ENCODE results near the gene TACR2. TPM values are rescaled to one million over a fixed set of nuclear protein-coding genes. Genes with fewer than 3 reads are reported as not detected.

The TACR2 gene
- total and polyA plus RNA-seq, 2 experiments from 2014 or later, result not detected

DNA sequence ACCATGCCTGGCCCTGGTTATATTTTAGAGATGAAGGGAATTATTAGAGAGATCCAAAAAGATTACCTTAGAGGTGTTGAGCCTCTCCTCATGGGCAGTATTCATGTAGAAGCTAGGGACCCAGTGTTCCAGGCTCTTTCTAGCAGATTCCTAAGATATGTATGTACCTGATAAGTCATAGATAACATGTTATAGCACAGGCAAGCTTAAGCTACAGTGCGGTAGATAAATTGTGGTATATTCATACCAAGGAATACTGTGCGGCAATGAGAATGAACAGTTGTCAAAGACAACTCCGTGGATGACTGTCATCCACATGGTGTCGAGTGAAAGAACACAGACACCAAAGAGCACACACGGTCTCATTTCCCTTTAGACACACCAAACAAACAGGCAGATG lies 53.1 kb downstream of the TACR2 start (continued):
- TF ChIP-seq JUNB (IDR thresholded peaks at IDR 0.05; ENCODE audit: unreplicated experiment) (no peak), POLR2AphosphoS5 (IDR thresholded peaks at IDR 0.05; ENCODE audit: low read depth) (no peak), STAT1 (IDR thresholded peaks at IDR 0.05; ENCODE audit: unreplicated experiment) (no peak), ZNF114 (CRISPR knock-in tag; IDR thresholded peaks at IDR 0.05) (no peak), EZH2 (IDR thresholded peaks at IDR 0.05; ENCODE audit: low read depth, unreplicated experiment) (no peak)
- TF ChIP-seq, protein P1, sequence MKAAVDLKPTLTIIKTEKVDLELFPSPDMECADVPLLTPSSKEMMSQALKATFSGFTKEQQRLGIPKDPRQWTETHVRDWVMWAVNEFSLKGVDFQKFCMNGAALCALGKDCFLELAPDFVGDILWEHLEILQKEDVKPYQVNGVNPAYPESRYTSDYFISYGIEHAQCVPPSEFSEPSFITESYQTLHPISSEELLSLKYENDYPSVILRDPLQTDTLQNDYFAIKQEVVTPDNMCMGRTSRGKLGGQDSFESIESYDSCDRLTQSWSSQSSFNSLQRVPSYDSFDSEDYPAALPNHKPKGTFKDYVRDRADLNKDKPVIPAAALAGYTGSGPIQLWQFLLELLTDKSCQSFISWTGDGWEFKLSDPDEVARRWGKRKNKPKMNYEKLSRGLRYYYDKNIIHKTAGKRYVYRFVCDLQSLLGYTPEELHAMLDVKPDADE (IDR thresholded peaks at IDR 0.05), result no peak
- TF ChIP-seq, protein P2, sequence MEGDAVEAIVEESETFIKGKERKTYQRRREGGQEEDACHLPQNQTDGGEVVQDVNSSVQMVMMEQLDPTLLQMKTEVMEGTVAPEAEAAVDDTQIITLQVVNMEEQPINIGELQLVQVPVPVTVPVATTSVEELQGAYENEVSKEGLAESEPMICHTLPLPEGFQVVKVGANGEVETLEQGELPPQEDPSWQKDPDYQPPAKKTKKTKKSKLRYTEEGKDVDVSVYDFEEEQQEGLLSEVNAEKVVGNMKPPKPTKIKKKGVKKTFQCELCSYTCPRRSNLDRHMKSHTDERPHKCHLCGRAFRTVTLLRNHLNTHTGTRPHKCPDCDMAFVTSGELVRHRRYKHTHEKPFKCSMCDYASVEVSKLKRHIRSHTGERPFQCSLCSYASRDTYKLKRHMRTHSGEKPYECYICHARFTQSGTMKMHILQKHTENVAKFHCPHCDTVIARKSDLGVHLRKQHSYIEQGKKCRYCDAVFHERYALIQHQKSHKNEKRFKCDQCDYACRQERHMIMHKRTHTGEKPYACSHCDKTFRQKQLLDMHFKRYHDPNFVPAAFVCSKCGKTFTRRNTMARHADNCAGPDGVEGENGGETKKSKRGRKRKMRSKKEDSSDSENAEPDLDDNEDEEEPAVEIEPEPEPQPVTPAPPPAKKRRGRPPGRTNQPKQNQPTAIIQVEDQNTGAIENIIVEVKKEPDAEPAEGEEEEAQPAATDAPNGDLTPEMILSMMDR (conservative IDR thresholded peaks at IDR 0.05; ENCODE audit: low read depth in 2 of 2), result no peak

DNA sequence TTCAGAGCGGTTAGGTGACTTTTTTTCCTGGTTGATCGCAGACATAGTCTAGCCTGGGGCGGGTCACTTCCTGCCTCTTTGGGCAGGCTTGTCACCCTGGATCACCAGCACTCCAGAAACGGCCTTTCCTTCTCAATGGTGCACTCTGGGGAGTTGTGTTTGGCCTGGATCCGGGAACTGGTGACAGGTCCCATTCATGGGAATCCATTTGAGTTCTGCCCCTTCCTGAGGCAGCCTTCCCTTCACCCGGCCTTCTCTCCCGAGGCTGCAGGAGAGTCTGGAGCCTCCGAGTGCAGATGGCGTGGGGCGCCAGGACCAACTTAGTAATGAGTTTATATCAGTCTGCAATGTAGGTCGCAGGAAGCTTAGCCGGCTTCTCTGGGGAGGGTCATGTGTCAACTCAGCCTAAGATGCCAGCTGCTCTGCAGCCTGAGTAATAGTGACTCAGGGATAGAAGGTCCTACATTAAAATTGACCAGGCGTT lies 54.2 kb downstream of the TACR2 start:
- Histone ChIP-seq H3K27me3 (ENCODE audit: insufficient read depth) (no peaks in the 10 kb centered on the region), H3K4me2 (no peak overlapping the region), H3K4me1 (ENCODE audit: insufficient read depth) (peaks cover 25% of the 10 kb centered on the region), H3K79me2 (replicated peaks; ENCODE audit: insufficient read depth) (peaks cover 82% of the 10 kb centered on the region), H3K4me3 (no peak overlapping the region), H2AFZ (no peak overlapping the region), H3F3A (replicated peaks; ENCODE audit: low read depth) (peaks cover 4% of the 10 kb centered on the region; the same call in 1 of the 2 replicates), H3K27ac (ENCODE audit: low read depth) (peak overlapping the region; percentile 69; the same call in 1 of the 2 replicates), H4K20me1 (replicated peaks; ENCODE audit: insufficient read depth) (peaks cover 15% of the 10 kb centered on the region), H3K36me3 (ENCODE audit: insufficient read depth) (peaks cover 13% of the 10 kb centered on the region), H3K9me2 (ENCODE audit: insufficient read depth) (no peaks in the 10 kb centered on the region)
- H3K27me3 Mint-ChIP-seq (ENCODE audit: insufficient read depth, low read depth, poor library complexity), result peaks cover 9% of the 10 kb centered on the region
- no peak overlapping the region for H3K4me3 Mint-ChIP-seq
- H3K9me3 Mint-ChIP-seq, result no peaks in the 10 kb centered on the region
- H3K4me1 Mint-ChIP-seq, result peaks cover 37% of the 10 kb centered on the region
- DNase-seq (ENCODE audit: low spot score) (no peak), ATAC-seq (no peak)
- peaks cover 41% of the 10 kb centered on the region for H3K36me3 Mint-ChIP-seq (ENCODE audit: low read depth)
- H3K27ac Mint-ChIP-seq, result peak overlapping the region; percentile 46; the same call in 1 of the 2 replicates
- TF ChIP-seq, protein P2 (conservative IDR thresholded peaks at IDR 0.05; ENCODE audit: low read depth in 2 of 2), result no peak
- TF ChIP-seq EZH2 (IDR thresholded peaks at IDR 0.05; ENCODE audit: low read depth, unreplicated experiment) (no peak), EZH2phosphoT487 (IDR thresholded peaks at IDR 0.05; ENCODE audit: unreplicated experiment) (no peak), NANOG (IDR thresholded peaks at IDR 0.05; ENCODE audit: borderline replicate concordance) (no peak), JUNB (IDR thresholded peaks at IDR 0.05; ENCODE audit: unreplicated experiment) (no peak), POLR2AphosphoS5 (IDR thresholded peaks at IDR 0.05; ENCODE audit: low read depth) (no peak), ZNF114 (CRISPR knock-in tag; IDR thresholded peaks at IDR 0.05) (no peak)
- TF ChIP-seq, protein P1 (IDR thresholded peaks at IDR 0.05), result no peak
- TF ChIP-seq, protein P3, sequence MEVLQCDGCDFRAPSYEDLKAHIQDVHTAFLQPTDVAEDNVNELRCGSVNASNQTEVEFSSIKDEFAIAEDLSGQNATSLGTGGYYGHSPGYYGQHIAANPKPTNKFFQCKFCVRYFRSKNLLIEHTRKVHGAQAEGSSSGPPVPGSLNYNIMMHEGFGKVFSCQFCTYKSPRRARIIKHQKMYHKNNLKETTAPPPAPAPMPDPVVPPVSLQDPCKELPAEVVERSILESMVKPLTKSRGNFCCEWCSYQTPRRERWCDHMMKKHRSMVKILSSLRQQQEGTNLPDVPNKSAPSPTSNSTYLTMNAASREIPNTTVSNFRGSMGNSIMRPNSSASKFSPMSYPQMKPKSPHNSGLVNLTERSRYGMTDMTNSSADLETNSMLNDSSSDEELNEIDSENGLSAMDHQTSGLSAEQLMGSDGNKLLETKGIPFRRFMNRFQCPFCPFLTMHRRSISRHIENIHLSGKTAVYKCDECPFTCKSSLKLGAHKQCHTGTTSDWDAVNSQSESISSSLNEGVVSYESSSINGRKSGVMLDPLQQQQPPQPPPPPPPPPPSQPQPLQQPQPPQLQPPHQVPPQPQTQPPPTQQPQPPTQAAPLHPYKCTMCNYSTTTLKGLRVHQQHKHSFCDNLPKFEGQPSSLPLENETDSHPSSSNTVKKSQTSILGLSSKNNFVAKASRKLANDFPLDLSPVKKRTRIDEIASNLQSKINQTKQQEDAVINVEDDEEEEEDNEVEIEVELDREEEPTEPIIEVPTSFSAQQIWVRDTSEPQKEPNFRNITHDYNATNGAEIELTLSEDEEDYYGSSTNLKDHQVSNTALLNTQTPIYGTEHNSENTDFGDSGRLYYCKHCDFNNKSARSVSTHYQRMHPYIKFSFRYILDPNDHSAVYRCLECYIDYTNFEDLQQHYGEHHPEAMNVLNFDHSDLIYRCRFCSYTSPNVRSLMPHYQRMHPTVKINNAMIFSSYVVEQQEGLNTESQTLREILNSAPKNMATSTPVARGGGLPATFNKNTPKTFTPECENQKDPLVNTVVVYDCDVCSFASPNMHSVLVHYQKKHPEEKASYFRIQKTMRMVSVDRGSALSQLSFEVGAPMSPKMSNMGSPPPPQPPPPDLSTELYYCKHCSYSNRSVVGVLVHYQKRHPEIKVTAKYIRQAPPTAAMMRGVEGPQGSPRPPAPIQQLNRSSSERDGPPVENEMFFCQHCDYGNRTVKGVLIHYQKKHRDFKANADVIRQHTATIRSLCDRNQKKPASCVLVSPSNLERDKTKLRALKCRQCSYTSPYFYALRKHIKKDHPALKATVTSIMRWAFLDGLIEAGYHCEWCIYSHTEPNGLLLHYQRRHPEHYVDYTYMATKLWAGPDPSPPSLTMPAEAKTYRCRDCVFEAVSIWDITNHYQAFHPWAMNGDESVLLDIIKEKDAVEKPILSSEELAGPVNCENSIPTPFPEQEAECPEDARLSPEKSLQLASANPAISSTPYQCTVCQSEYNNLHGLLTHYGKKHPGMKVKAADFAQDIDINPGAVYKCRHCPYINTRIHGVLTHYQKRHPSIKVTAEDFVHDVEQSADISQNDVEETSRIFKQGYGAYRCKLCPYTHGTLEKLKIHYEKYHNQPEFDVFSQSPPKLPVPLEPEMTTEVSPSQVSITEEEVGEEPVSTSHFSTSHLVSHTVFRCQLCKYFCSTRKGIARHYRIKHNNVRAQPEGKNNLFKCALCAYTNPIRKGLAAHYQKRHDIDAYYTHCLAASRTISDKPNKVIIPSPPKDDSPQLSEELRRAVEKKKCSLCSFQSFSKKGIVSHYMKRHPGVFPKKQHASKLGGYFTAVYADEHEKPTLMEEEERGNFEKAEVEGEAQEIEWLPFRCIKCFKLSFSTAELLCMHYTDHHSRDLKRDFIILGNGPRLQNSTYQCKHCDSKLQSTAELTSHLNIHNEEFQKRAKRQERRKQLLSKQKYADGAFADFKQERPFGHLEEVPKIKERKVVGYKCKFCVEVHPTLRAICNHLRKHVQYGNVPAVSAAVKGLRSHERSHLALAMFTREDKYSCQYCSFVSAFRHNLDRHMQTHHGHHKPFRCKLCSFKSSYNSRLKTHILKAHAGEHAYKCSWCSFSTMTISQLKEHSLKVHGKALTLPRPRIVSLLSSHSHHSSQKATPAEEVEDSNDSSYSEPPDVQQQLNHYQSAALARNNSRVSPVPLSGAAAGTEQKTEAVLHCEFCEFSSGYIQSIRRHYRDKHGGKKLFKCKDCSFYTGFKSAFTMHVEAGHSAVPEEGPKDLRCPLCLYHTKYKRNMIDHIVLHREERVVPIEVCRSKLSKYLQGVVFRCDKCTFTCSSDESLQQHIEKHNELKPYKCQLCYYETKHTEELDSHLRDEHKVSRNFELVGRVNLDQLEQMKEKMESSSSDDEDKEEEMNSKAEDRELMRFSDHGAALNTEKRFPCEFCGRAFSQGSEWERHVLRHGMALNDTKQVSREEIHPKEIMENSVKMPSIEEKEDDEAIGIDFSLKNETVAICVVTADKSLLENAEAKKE (CRISPR knock-in tag; IDR thresholded peaks at IDR 0.05), result no peak

Measured in GM23338 (cell line).